Heart left ventricle (tissue), 16 donors: ENCODE results near the gene XPNPEP1. TPM values are rescaled to one million over a fixed set of nuclear protein-coding genes. Genes with fewer than 3 reads are reported as not detected.
A peak's percentile ranks its signal among the peaks of the same experiment; 100 is the strongest.

Source experiments
- ATAC-seq, 4 donors: fragments of 200-7000 bp; cut with Tn5 transposase; one replicate each; pipeline ENCODE4 v1.9.1; 2020 to 2022; ENCODE audit warnings: moderate library complexity in 4 of 4, mild to moderate bottlenecking in 3 of 4, moderate number of reproducible peaks in 1 of 4
- DNase-seq, 5 donors: peaks; one replicate each; pipeline ENCODE4 v3.0.0-alpha.2; 2020
- H3K27ac ChIP-seq, 12 donors: fragments of 200-600 bp; sonication (generic) in 4 of 12; one replicate each; pipeline versions ENCODE4 v1.5.0 to v1.8.0; 2016 to 2022; ENCODE audit warnings: mild to moderate bottlenecking in 2 of 12
- H3K27me3 ChIP-seq, 9 donors: fragments of 200-600 bp; sonication (generic) in 2 of 9; one replicate each; pipeline versions ENCODE4 v1.5.1 to v1.8.0; 2016 to 2022; ENCODE audit warnings: mild to moderate bottlenecking in 3 of 9
- H3K36me3 ChIP-seq, 9 donors: fragments of 200-600 bp; sonication (generic) in 2 of 9; one replicate each; pipeline versions ENCODE4 v1.5.0 to v1.8.0; 2018 to 2022; ENCODE audit warnings: mild to moderate bottlenecking in 2 of 9
- H3K4me1 ChIP-seq, 12 donors: fragments of 200-600 bp; sonication (generic) in 4 of 12; one replicate each; pipeline versions ENCODE4 v1.5.0 to v1.8.0; 2016 to 2022; ENCODE audit warnings: mild to moderate bottlenecking in 3 of 12
- H3K4me3 ChIP-seq, 12 donors: fragments of 200-600 bp; sonication (generic) in 4 of 12; one replicate each; pipeline versions ENCODE4 v1.5.0 to v1.8.0; 2017 to 2022; ENCODE audit warnings: mild to moderate bottlenecking in 9 of 12, moderate library complexity in 4 of 12
- H3K9me3 ChIP-seq, 12 donors: fragments of 200-600 bp; sonication (generic) in 4 of 12; one replicate each; pipeline versions ENCODE4 v1.5.0 to v1.8.0; 2016 to 2022; ENCODE audit warnings: mild to moderate bottlenecking in 1 of 12
- POLR2A ChIP-seq, 2 donors: fragments of 450-650 bp; IDR thresholded peaks; one replicate each; pipeline ENCODE4 v1.6.1; 2017; ENCODE audit warnings: antibody characterized with exemption in 2 of 2, mild to moderate bottlenecking in 2 of 2, moderate library complexity in 2 of 2
- WGBS, 4 donors: extraction: QIAGEN DNeasy Blood & Tissue Kit in 2 of 4; methylation state at CpG; one replicate each; pipeline versions ENCODE4 v1.1.5 to v1.1.7; 2013 to 2018; 5-methylcytosine and 5-hydroxymethylcytosine counted together
- intact Hi-C, 10 donors: fragments of 100-400 bp; cut with DNase I; formaldehyde crosslinking; loops; one replicate each; pipeline versions ENCODE4 v1.11.1 to v1.14.2; 2022
- polyA plus RNA-seq, 2 donors: library from polyadenylated mRNA; stranded (reverse); fragments of 200-250 nt; gene quantifications; one replicate each; pipeline ENCODE4 v1.2.3, GENCODE V29; 2013
- total RNA-seq, 9 donors: library from RNA; depleted of rRNA in 2 of 9; stranded (reverse); fragments of >200 nt in 2 of 9; fragmentation: NEBNext Ultra II Directional in 3 of 9; extraction: Animal tissue kit (Norgen Biotek cat#: 25700) in 3 of 9; gene quantifications; one replicate each; pipeline versions ENCODE4 v1.1.0 to v1.2.4, GENCODE V29; 2016 to 2023
- TF ChIP-seq, protein P1 (sequence below), 12 donors: fragments of 200-600 bp; sonication (generic) in 4 of 12; IDR thresholded peaks; one replicate each; pipeline versions ENCODE4 v1.5.0 to v1.8.0; 2018 to 2022; ENCODE audit warnings: antibody characterized with exemption in 12 of 12, mild to moderate bottlenecking in 5 of 12
- donor health status: ischemic (EF 13 %, LVEDD 7.1; RV severe dilation, severe dysfunction).
- donor health status: healthy with polysubstance abuse.
- donor health status: DM: no; HTN: yes; CAD: no.
- donor health status: DM: no; HTN: no; CAD: no.
- donor health status: ischemic (EF 25% LVEDD 6.9; RV normal size, moderate dysfunction).
- donor health status: ischemic (EF 25% LVEDD 5.7; RV mildly dilated, moderate dysfunction).
- donor health status: healthy.
- donor health status: DM: yes; HTN: yes; CAD: no.
- donor health status: ischemic (EF 35%, LVEDD 5.7; RV mildly dilated, moderate dysfunction).
- donor health status: nonischemic (EF 11% LVEDD 7.7; RV severe dilation, severe dysfunction).
- donor health status: DM: yes; HTN: yes; CAD: no.
- donor health status: PGD.
- donor health status: ischemic (EF 29% LVEDD 5.4; RV normal size, mild dysfunction).
- donor health status: nonischemic (EF 23%, LVEDD 6.1; RV moderate dilation, normal function).

Gene XPNPEP1
- total and polyA plus RNA-seq, 11 donors, result 14.5 to 77.0 (median 46.2) TPM

DNA sequence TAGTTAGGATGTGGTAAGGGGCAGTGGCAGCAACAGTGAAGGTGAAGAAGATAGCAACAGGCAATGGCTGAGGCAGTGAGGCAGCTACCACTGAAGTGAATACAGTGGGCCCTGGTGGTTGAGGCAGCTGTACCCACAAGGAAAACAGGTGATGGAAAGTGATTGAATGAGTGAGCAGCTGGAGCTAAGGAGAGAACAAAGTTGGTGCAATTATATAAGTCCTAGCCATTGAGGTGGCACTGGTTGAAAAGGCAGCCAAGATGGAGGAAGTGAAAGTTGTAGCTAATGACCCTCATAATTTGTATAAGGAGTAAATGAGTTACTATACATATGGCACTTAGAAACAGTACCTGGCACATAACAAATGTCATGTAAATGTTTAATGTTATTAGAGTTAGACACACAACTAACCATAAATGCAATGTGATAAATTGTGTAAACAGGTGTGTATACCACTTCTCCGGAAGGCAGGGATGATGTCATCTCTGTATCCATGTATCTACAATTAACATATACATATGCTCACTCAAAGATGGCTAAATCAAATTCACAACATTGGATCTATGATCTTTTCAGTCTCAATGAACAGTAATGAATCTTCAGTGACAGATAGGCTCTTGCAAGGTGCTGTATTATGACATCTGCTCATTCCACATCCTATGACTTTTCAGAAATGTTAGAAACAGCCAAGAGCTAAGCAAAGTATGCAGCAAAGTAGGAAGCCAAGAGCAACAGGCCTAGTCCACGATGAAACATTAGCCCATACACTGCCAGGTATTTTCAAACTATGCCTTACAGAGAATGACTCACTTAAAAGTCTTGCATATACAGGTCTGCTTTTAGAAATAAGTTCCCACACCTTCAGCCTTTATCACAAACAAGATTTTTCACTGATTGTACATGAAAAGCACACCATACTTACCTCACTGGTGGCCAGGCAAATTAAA is 10.7 kb downstream of the XPNPEP1 start:
- Histone ChIP-seq H3K36me3 (peaks cover 0 to 53% (median 37%) of the 10 kb centered on the region in 9 donors), H3K4me3 (no peak overlapping the region), H3K27me3 (no peaks in the 10 kb centered on the region), H3K4me1 (peaks cover 0 to 55% (median 8%) of the 10 kb centered on the region in 12 donors), H3K27ac (no peak overlapping the region), H3K9me3 (no peaks in the 10 kb centered on the region)
- intact Hi-C loops, result no loop called here
- 66 to 79% (median 71%) methylated on average over 2 of the region's 2 CpGs for WGBS, 4 donors
- DNase-seq (no peak), ATAC-seq (no peak)
- TF ChIP-seq POLR2A (IDR thresholded peaks at IDR 0.05), result no peak
- TF ChIP-seq, protein P1, sequence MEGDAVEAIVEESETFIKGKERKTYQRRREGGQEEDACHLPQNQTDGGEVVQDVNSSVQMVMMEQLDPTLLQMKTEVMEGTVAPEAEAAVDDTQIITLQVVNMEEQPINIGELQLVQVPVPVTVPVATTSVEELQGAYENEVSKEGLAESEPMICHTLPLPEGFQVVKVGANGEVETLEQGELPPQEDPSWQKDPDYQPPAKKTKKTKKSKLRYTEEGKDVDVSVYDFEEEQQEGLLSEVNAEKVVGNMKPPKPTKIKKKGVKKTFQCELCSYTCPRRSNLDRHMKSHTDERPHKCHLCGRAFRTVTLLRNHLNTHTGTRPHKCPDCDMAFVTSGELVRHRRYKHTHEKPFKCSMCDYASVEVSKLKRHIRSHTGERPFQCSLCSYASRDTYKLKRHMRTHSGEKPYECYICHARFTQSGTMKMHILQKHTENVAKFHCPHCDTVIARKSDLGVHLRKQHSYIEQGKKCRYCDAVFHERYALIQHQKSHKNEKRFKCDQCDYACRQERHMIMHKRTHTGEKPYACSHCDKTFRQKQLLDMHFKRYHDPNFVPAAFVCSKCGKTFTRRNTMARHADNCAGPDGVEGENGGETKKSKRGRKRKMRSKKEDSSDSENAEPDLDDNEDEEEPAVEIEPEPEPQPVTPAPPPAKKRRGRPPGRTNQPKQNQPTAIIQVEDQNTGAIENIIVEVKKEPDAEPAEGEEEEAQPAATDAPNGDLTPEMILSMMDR (IDR thresholded peaks at IDR 0.05), result no peak

DNA sequence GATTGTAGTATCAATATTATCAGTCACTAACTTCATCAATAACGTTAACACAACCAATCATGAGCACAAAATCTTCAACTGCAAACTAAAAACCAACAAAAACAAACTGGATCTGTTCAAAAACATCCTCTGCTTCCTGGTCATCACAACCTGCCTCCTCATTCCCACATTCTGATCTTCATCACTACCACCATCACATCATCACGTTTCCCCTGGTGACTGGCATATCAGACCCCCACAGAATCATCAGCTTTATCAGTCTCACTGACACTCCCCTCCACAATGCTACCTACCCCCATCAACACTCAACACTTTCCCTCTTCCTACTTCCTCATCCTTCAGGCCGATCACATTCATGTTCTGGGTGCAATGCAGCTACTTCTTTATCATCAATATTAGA is 11.4 kb downstream of the XPNPEP1 start:
- ATAC-seq (no peak), DNase-seq (no peak)
- H3K27me3 ChIP-seq, result no peaks in the 10 kb centered on the region
- H3K27ac ChIP-seq, result no peak overlapping the region
- H3K4me1 ChIP-seq, result peaks cover 0 to 49% (median 8%) of the 10 kb centered on the region in 12 donors
- peaks cover 0 to 60% (median 44%) of the 10 kb centered on the region in 9 donors for H3K36me3 ChIP-seq
- no peak overlapping the region for H3K4me3 ChIP-seq
- 80 to 84% (median 82%) methylated on average over 3 of the region's 3 CpGs for WGBS, 4 donors
- TF ChIP-seq, protein P1 (IDR thresholded peaks at IDR 0.05), result no peak
- no peak for TF ChIP-seq POLR2A (IDR thresholded peaks at IDR 0.05)
- intact Hi-C loops, result no loop called here
- H3K9me3 ChIP-seq, result no peaks in the 10 kb centered on the region

DNA sequence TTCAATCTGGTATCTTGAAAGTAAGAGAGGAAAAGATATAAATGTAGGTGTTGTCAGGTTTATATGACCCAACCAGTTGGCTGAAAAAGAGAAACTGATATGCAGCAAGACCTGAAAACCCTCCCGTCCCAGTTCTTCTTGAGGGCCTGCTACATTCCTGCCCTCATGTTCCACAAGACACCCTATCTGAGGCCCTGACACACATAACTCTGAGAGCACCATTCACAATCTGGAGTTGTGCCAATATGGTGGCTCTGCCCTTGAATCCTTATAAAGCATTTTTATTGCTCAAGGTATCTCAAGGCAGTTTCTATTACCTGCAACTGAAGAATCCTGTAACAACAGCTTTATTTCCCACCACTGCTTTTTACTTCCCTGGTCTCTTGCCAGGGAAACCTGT is 17.0 kb downstream of the XPNPEP1 start:
- intact Hi-C loops, result no loop called here
- H3K4me3 ChIP-seq, result no peak overlapping the region
- no peaks in the 10 kb centered on the region for H3K9me3 ChIP-seq
- H3K27ac ChIP-seq, result no peak overlapping the region
- ATAC-seq (peak in 3 of 4 donors; percentile 30 to 34 (median 33)), DNase-seq (no peak)
- no peaks in the 10 kb centered on the region for H3K27me3 ChIP-seq
- TF ChIP-seq POLR2A (IDR thresholded peaks at IDR 0.05), result no peak
- TF ChIP-seq, protein P1 (IDR thresholded peaks at IDR 0.05), result no peak
- peaks cover 0 to 52% (median 36%) of the 10 kb centered on the region in 9 donors for H3K36me3 ChIP-seq
- H3K4me1 ChIP-seq, result peaks cover 0 to 56% (median 22%) of the 10 kb centered on the region in 12 donors
- WGBS, 4 donors, result 44 to 72% (median 58%) methylated on average over 1 of the region's 1 CpG

DNA sequence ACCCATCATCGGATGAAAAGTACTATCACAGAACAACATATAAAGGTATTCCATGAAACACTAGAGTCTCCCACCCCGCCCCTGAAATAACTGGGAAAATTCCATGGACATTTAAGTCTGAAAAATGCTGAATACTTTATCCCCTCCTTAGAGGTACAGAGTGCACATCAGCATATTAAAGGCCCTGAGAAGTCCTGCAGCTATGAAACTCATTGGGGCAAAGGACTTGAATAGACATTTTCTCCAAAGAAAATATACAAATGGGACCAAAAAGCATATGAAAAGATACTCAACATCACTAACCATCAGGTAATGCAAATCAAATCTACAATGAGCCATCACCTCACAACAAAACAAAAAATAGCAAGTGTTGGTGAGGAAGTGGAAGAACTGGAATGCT is 18.9 kb downstream of the XPNPEP1 start:
- H3K9me3 ChIP-seq, result no peaks in the 10 kb centered on the region
- intact Hi-C loops, result loop anchor here in 2 of 10 donors (5.0 kb wide), 1 partner anchor 103 kb away; the partner anchor contains the start of gene ADD3 (in 2 of the 2)
- TF ChIP-seq POLR2A (IDR thresholded peaks at IDR 0.05), result no peak
- TF ChIP-seq, protein P1 (IDR thresholded peaks at IDR 0.05), result no peak
- H3K27ac ChIP-seq, result no peak overlapping the region
- peaks cover 6 to 60% (median 33%) of the 10 kb centered on the region in 12 donors for H3K4me1 ChIP-seq
- ATAC-seq (no peak), DNase-seq (no peak)
- H3K27me3 ChIP-seq, result no peaks in the 10 kb centered on the region
- no peak overlapping the region for H3K4me3 ChIP-seq
- WGBS, 4 donors, result 96 to 100% (median 98%) methylated on average over 2 of the region's 2 CpGs
- H3K36me3 ChIP-seq, result peaks cover 0 to 48% (median 30%) of the 10 kb centered on the region in 9 donors
